WTC11 (cell line): ENCODE results near the gene NRG2. TPM values are rescaled to one million over a fixed set of nuclear protein-coding genes. Genes with fewer than 3 reads are reported as not detected.

ENCODE experiments used
- ATAC-seq: fragments of 200-7000 bp; cut with Tn5 transposase; 2 replicates; pipeline ENCODE4 v1.10.0; 2021; ENCODE audit warnings: mild to moderate bottlenecking, moderate library complexity
- CTCF ChIA-PET: fragments of 300-600 bp; sonication (Branson Sonifier 250); formaldehyde crosslinking; loops from one replicate; lab custom pipeline; 2021; ENCODE audit warnings: antibody characterized with exemption; lab: Charles Lee
- POLR2A ChIA-PET: fragments of 350-600 bp; sonication (Branson Sonifier 250); formaldehyde crosslinking; loops from one replicate; lab custom pipeline; 2021; ENCODE audit warnings: antibody characterized with exemption; lab: Charles Lee
- DNase-seq: peaks from one replicate; pipeline ENCODE4 v3.0.0; 2021; ENCODE audit warnings: low spot score
- H3K27ac Mint-ChIP-seq: 2 replicates; pipeline ENCODE4 v1.8.0; 2021; ENCODE audit warnings: mixed read lengths
- H3K27me3 Mint-ChIP-seq: 2 replicates; pipeline ENCODE4 v1.8.0; 2021; ENCODE audit warnings: low read depth, mild to moderate bottlenecking, moderate library complexity, mixed read lengths
- H3K36me3 Mint-ChIP-seq: 2 replicates; pipeline ENCODE4 v1.8.0; 2021; ENCODE audit warnings: mixed read lengths
- H3K4me1 Mint-ChIP-seq: 2 replicates; pipeline ENCODE4 v1.8.0; 2022; ENCODE audit warnings: mixed read lengths
- H3K4me3 Mint-ChIP-seq: 2 replicates; pipeline ENCODE4 v1.8.0; 2021; ENCODE audit warnings: mild to moderate bottlenecking, moderate library complexity, mixed read lengths
- H3K9me3 Mint-ChIP-seq: 2 replicates; pipeline ENCODE4 v1.8.0; 2021; ENCODE audit warnings: mixed read lengths
- ATF1 ChIP-seq: sonication (generic); formaldehyde crosslinking; IDR thresholded peaks from 2 replicates; pipeline ENCODE4 v1.8.1; 2023; ENCODE audit warnings: mild to moderate bottlenecking, moderate library complexity, missing genetic modification reagents
- ATF6 ChIP-seq: sonication (generic); formaldehyde crosslinking; IDR thresholded peaks from 2 replicates; pipeline ENCODE4 v1.8.1; 2023; ENCODE audit warnings: mild to moderate bottlenecking, missing genetic modification reagents
- CBFB ChIP-seq: sonication (generic); formaldehyde crosslinking; IDR thresholded peaks from 2 replicates; pipeline ENCODE4 v1.8.1; 2022; ENCODE audit warnings: mild to moderate bottlenecking, low read depth, missing genetic modification reagents
- CREB1 ChIP-seq: sonication (generic); formaldehyde crosslinking; IDR thresholded peaks from 2 replicates; pipeline ENCODE4 v1.8.0; 2023; ENCODE audit warnings: mild to moderate bottlenecking, missing genetic modification reagents
- FOXJ3 ChIP-seq: sonication (generic); formaldehyde crosslinking; IDR thresholded peaks from 2 replicates; pipeline ENCODE4 v1.9.0; 2021; ENCODE audit warnings: missing genetic modification reagents, mild to moderate bottlenecking, borderline replicate concordance
- SOX15 ChIP-seq: fragments of 250-450 bp; sonication (Bioruptor Pico); IDR thresholded peaks from 2 replicates; pipeline ENCODE4 v1.9.0; 2021; ENCODE audit warnings: mild to moderate bottlenecking
- STAT6 ChIP-seq: sonication (generic); formaldehyde crosslinking; conservative IDR thresholded peaks from 2 replicates; pipeline ENCODE4 v1.8.1; 2023; ENCODE audit warnings: mild to moderate bottlenecking, low read depth, missing genetic modification reagents, moderate library complexity
- TEAD1 ChIP-seq: sonication (generic); formaldehyde crosslinking; IDR thresholded peaks from 2 replicates; pipeline ENCODE4 v1.8.0; 2022; ENCODE audit warnings: mild to moderate bottlenecking, missing genetic modification reagents
- USF2 ChIP-seq: sonication (generic); formaldehyde crosslinking; IDR thresholded peaks from 2 replicates; pipeline ENCODE4 v1.8.1; 2023; ENCODE audit warnings: mild to moderate bottlenecking, missing genetic modification reagents, moderate library complexity
- ZNF263 ChIP-seq: sonication (generic); formaldehyde crosslinking; IDR thresholded peaks from 2 replicates; pipeline ENCODE4 v1.8.1; 2022; ENCODE audit warnings: low read depth, mild to moderate bottlenecking, moderate library complexity, missing genetic modification reagents
- total RNA-seq: library from RNA; stranded (reverse); gene quantifications from 3 replicates; pipeline ENCODE4 v1.2.3, GENCODE V29; 2021
- TF ChIP-seq, protein P1 (sequence below): fragments of 200-600 bp; IDR thresholded peaks from 2 replicates; pipeline ENCODE4 v1.8.0; 2022; ENCODE audit warnings: antibody characterized with exemption
- TF ChIP-seq, protein P2 (sequence below): fragments of 250-450 bp; sonication (Bioruptor Pico); IDR thresholded peaks from 2 replicates; pipeline ENCODE4 v1.9.0; 2021; ENCODE audit warnings: mild to moderate bottlenecking

The NRG2 gene
- total RNA-seq, 1 experiment from 2014 or later = 0.44 TPM

- no peak for TF ChIP-seq ATF1 (CRISPR knock-in tag)
Observed at GRCh38 chr5:139885172-139885856, 157.8 kb downstream of the NRG2 start (continued).

DNA sequence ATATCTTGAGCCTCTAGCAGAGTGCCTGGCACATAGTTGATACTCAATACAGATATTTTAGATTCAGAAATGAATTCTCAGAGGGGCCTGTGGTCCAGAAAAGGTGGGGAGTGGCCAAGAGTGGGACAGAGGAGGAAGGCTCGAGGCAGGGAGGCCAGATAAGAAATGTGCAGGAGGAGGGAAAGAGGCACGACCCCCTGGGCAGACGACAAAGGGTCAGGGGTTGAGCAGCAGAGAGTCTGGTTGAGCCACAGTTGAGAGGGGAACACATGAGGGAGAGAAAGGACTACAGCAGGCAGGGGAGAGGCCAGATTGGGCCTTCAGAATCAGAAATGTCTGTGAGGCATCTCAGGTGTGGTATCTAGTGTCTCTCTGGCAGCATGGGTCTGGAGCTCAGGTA lies 158.4 kb downstream of the NRG2 start:
- Mint-ChIP-seq H3K27ac (no peak overlapping the region), H3K4me1 (peaks cover 10% of the 10 kb centered on the region), H3K36me3 (no peaks in the 10 kb centered on the region), H3K9me3 (no peaks in the 10 kb centered on the region), H3K27me3 (peaks cover 2% of the 10 kb centered on the region; the same call in 1 of the 2 replicates), H3K4me3 (no peak overlapping the region)
- ATAC-seq = no peak
- POLR2A ChIA-PET = no interaction called here
- DNase-seq = no peak
- CTCF ChIA-PET = interaction anchor here (2.5 to 5.7 kb wide), 2 partner anchors 12 to 84 kb away, joined by 10 to 61 read pairs; no protein-coding TSS in a partner anchor
- TF ChIP-seq ATF6 (CRISPR knock-in tag) = no peak
- no peak for TF ChIP-seq CREB1 (CRISPR knock-in tag)
- no peak for TF ChIP-seq USF2 (CRISPR knock-in tag)
- TF ChIP-seq, protein P1, sequence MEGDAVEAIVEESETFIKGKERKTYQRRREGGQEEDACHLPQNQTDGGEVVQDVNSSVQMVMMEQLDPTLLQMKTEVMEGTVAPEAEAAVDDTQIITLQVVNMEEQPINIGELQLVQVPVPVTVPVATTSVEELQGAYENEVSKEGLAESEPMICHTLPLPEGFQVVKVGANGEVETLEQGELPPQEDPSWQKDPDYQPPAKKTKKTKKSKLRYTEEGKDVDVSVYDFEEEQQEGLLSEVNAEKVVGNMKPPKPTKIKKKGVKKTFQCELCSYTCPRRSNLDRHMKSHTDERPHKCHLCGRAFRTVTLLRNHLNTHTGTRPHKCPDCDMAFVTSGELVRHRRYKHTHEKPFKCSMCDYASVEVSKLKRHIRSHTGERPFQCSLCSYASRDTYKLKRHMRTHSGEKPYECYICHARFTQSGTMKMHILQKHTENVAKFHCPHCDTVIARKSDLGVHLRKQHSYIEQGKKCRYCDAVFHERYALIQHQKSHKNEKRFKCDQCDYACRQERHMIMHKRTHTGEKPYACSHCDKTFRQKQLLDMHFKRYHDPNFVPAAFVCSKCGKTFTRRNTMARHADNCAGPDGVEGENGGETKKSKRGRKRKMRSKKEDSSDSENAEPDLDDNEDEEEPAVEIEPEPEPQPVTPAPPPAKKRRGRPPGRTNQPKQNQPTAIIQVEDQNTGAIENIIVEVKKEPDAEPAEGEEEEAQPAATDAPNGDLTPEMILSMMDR = no peak
- TF ChIP-seq STAT6 = no peak
- no peak for TF ChIP-seq FOXJ3 (CRISPR knock-in tag)
- TF ChIP-seq, protein P2, sequence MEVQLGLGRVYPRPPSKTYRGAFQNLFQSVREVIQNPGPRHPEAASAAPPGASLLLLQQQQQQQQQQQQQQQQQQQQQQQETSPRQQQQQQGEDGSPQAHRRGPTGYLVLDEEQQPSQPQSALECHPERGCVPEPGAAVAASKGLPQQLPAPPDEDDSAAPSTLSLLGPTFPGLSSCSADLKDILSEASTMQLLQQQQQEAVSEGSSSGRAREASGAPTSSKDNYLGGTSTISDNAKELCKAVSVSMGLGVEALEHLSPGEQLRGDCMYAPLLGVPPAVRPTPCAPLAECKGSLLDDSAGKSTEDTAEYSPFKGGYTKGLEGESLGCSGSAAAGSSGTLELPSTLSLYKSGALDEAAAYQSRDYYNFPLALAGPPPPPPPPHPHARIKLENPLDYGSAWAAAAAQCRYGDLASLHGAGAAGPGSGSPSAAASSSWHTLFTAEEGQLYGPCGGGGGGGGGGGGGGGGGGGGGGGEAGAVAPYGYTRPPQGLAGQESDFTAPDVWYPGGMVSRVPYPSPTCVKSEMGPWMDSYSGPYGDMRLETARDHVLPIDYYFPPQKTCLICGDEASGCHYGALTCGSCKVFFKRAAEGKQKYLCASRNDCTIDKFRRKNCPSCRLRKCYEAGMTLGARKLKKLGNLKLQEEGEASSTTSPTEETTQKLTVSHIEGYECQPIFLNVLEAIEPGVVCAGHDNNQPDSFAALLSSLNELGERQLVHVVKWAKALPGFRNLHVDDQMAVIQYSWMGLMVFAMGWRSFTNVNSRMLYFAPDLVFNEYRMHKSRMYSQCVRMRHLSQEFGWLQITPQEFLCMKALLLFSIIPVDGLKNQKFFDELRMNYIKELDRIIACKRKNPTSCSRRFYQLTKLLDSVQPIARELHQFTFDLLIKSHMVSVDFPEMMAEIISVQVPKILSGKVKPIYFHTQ (CRISPR knock-in tag) = no peak
- no peak for TF ChIP-seq CBFB

DNA sequence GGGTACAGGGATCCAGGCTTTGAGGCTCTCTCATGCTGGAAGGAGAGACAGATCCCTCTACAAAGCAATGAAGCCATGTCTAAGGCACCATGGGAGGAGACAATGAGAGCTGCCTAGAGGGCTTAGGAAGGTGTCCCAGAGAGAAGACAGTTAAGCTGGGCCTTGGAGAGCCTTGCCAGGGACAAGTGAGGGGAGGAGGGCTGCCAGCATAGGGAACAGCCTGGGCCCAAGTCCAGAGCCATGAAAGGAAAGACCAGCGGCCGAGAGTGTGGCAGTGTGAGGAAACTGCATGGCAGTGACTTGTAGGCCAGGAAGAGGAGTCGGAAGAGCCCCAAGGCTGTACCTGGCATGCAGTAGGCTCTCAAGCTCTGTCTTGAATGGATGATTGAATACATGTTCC lies 159.0 kb downstream of the NRG2 start:
- ChIA-PET POLR2A (no interaction called here), CTCF (interaction anchor here (2.5 to 5.7 kb wide), 2 partner anchors 11 to 85 kb away, joined by 10 to 61 read pairs; no protein-coding TSS in a partner anchor)
- Mint-ChIP-seq H3K4me3 (no peak overlapping the region), H3K4me1 (peaks cover 10% of the 10 kb centered on the region), H3K27ac (no peak overlapping the region), H3K9me3 (no peaks in the 10 kb centered on the region), H3K36me3 (no peaks in the 10 kb centered on the region), H3K27me3 (peaks cover 2% of the 10 kb centered on the region; the same call in 1 of the 2 replicates)
- DNase-seq (no peak), ATAC-seq (no peak)
- TF ChIP-seq ZNF263 (no peak), SOX15 (CRISPR knock-in tag) (no peak), TEAD1 (CRISPR knock-in tag) (no peak)
